Cardiac septum (tissue), 1 donor: Measurements from ENCODE around the gene SEMA4F. TPM values are rescaled to one million over a fixed set of nuclear protein-coding genes. Genes with fewer than 3 reads are reported as not detected.
"Not testable (repeated sequence)": the region's sequence is repeated elsewhere in the genome, so short reads cannot be mapped to it uniquely, and the experiment has no call there.

Experiments used
- DNase-seq: peaks from one replicate; pipeline ENCODE4 v3.0.0-alpha.2; 2020; ENCODE audit warnings: low spot score
- intact Hi-C: fragments of 100-400 bp; cut with DNase I; formaldehyde crosslinking; loops from one replicate; pipeline ENCODE4 v1.14.0; 2022
- long read RNA-seq: library from polyadenylated mRNA; unstranded; transcript quantifications from one replicate; pipeline ENCODE4 v2.0.0, GENCODE V29; 2021
- total RNA-seq: library from RNA; stranded (reverse); fragmentation: NEBNext Ultra II Directional; extraction: Animal tissue kit (Norgen Biotek cat#: 25700); gene quantifications from one replicate; pipeline ENCODE4 v1.2.1, GENCODE V29; 2021
- donor health status: DM: no; HTN: no; CAD: no.

SEMA4F gene
- total RNA-seq: 3.0 TPM
- long read RNA-seq, full-length matches to known transcripts: 2 of 8 reads
- long read RNA-seq, partial matches to known transcripts: 1 of 8 reads
- long read RNA-seq, other reads (novel, unspliced or antisense): 5 of 8 reads

DNA sequence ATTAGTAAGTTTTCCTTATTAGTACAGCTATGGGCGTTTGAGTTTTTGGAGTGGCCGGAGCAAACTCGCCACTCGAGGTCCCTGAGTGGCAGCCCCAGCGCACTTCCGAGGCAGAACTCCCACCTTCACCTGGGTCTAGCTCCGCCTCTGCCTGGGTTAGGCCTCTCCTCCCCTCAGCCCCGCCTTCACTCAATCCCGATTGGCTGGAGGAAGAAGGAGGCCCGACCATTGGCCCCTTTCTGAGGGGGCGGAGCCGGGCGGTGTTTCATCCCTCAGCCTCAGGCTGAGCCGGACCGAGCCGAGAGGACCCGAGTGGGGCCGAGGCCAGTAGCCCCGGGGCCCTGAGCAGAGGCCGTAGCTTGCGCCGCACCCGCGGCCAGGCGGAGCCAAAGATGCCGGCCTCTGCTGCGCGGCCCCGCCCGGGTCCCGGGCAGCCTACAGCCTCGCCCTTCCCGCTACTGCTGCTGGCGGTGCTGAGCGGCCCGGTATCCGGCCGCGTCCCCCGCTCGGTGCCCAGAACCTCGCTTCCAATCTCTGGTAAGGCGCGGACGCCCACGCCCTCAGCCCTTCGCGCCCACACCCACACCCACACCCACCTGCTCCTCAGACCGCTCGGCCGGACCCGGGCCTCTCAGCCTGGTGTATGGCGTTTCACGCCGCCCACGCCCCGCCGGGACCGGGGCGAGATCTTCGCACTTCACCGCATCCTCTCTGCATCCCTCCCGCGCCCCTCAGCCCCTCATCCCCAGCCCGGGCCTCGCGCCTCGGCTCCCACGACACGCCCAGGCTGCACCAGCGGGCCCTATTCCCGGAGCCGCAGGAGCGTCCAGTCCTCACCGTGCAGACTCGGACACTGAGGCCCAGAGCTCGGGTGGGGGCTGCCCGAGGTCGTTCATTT, at the start of gene SEMA4F:
TSS of gene SEMA4F (plus strand) at position 263 of the 898 bp plus-strand sequence. CDS start at position 393, 130 bp downstream.
- peak; percentile 97 for DNase-seq
- intact Hi-C loops: loop anchor here (10.0 kb wide), 1 partner anchor 129 kb away; the partner anchor contains the start of genes AUP1, DQX1 and HTRA2

DNA sequence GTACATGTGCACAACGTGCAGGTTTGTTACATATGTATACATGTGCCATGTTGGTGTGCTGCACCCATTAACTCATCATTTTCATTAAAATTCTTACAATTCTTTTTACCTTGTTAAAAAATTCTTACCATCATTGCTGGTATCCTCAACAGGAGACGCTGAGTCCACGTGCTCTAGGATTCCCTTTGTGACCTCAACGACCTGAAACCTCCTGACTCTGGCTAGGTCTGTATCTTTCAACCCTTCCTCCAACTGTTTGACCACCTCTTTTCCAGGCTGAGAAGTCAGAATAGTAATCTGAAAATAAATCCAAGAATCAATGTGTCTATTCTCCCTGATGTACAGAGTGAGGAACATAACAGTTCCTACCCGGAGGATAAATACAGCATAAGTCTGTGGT, 47.1 kb upstream of the SEMA4F start:
- intact Hi-C loops: no loop called here

DNA sequence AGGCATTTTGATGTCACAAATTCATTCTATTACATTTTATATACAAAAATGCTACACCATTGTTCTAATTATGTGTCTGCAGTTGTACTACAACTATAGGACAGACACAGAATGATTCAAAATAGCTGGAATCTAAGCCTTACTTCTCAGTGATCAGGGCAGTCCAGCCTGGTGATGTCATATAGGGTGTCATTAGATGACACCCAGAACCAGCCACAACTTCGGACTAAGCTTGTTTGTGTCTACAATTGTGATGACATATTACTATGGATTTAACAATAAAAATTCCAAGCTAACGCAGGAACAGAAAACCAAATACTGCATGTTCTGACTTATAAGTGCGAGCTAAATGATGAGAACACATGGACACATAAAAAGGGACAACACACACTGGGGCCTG, 36.9 kb upstream of the SEMA4F start:
- DNase-seq: no peak
- intact Hi-C loops: no loop called here

More for the DNA sequence above, 47.1 kb upstream of the SEMA4F start:
- DNase-seq: no peak

- no peak for DNase-seq
- intact Hi-C loops: no loop called here
These were observed 35.5 kb upstream of the SEMA4F start for GRCh38 chr2:74618410-74619083.

GRCh38 chr2:74619651-74620297, 34.3 kb upstream of the SEMA4F start:
- intact Hi-C loops: no loop called here
- DNase-seq: no peak

GRCh38 chr2:74620671-74621070, 33.4 kb upstream of the SEMA4F start:
- DNase-seq: no peak
- intact Hi-C loops: no loop called here

DNA sequence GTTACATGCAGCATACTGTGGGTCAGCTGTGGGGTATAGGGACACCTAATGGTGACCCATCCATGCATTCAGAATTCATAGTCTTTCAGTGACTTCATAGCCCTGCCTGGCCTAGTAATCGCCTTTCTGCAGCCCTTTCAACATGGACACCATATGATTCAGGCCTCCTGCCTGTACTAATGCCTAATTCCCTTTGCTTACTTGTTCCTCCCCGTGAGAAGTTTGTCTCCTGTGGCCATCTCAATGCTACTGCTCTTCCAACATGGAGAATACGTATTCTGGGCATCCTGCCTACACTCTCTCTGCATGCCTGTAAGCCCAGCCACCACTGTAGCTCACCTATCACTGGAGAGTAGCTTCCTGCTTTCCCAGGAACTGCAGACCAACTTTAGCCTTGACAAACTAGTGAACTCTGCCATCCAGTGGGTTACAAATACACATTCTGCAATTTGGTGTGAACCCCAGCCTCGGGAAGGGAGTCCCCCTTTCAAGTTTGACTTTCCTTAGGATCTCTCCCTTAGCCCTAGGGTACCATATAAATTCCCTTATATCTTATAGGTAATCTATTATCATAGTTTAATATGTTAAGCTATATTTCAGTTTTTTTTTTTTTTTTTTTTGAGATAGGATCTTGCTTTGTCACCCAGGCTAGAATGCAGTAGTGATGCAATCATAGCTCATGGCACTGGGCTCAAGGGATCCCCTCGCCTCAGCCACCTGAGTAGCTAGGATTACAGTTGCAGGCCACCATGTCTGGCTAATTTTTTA, 28.2 kb upstream of the SEMA4F start:
- intact Hi-C loops: no loop called here
- no peak for DNase-seq

DNA sequence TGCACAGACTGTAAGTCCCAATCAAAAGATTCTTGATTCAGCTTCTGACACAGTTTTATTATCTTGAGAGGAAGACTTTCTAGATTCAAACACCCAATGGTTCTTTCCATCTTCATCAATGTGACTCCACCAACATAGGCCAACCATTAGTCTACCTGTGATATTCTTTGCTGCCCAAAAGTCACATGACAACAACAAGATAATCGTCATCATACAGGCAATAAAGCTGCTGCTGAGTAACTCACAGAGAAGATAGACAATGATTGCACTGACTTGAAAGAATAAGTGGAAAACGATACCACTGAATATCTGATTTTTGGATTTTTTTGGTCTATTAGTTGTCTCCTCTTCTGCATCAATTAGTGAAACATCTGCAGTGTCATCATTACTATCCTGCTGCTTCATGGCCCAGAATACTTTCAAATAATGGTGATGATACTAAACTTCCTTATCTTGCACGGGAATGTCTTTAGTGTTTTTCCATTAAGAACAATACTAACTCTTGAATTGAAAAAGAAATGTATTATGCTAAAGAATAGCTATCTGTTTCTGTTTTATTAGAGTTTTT, 25.4 kb upstream of the SEMA4F start:
- intact Hi-C loops: no loop called here
- no peak for DNase-seq

DNA sequence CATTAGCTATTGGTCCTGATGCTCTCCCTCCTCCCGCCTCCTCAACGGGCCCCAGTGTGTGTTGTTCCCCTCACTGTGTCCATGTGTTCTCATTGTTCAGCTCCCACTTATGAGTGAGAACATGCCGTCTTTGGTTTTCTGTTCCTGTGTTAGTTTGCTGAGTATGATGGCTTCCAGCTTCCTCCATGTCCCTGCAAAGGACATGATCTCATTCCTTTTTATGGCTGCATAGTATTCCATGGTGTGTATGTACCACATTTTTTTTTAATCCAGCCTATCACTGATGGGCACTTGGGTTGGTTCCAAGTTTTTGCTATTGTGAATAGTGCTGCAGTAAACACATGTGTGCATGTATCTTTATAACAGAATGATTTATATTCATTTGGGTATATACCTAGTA, 23.6 kb upstream of the SEMA4F start:
- DNase-seq, intact Hi-C loops: not testable (repeated sequence)

DNA sequence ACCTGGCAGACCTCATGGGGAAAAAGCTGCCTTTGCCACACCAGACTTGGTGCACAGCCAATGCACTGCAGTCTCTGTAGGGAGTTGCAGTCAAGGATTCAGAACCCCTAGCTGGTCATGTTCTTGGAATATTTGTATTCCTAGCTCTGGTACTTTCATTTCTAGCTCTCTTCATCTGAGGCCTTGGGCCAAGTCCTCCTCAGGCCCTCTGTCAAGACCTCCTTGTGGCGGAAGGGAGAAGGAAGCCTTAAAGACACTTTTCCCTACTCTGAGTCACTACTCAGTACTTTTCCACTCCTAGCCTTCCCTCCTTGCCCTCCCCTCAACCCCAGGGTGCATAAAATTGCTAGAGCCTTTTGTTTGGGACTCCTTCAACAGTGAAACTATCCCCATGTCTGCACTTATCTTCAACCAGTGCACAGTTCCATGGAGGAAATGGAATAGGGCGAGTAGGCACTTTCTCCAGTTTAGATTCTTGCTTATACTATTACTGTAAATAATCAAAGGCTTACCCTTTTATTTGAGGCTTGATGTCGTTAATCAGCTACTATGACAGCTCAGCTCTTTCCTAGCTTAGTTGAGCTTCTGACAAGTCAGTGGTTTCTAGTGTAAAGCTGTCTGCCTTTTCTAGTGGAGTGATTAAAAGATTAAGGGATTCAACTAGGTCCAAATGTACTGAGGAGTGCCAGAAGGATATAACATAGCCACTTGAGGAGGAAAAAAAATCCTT, 21.7 kb upstream of the SEMA4F start:
- DNase-seq: no peak
- intact Hi-C loops: no loop called here

DNA sequence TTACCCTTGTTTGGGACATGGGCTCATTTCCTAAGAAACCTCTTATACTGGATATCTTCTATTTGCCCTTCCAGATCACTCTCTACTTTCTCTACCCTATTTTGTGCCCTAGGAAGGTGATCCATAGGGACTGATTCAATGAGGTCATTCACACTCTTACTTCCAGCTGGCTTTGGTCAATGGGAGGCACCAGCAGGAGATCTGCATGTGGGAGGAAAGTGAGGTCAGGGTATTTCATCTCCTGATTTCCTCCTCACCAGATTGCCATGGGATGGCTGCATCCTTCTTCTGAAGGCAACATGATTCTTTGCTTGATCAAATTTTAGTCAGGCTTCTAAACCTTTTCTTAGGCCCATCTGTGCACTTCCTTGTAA, 21.1 kb upstream of the SEMA4F start:
- intact Hi-C loops: no loop called here
- DNase-seq: no peak

GRCh38 chr2:74639550-74639949, 14.5 kb upstream of the SEMA4F start:
- intact Hi-C loops: no loop called here
- no peak for DNase-seq

DNA sequence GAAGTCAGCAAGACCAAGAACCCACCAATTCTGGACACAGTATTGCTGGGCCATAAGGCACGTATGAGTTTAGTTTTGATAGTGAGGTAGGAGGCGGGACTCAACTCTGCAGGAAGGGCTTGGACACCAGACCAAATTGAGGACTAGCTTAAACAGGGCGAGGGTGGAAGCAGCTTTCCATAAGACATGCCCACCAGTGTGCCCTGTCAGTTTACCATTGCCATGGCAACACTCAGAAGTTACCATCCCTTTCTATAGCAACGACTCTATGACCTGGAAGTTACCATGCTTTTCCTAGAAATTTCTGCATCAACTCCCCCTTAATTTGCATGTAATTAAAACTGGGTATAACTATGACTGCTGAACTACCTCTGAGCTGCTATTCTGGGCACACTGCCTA, 8.7 kb upstream of the SEMA4F start:
- intact Hi-C loops: no loop called here
- no peak for DNase-seq

GRCh38 chr2:74646201-74646600, 7.8 kb upstream of the SEMA4F start:
- DNase-seq: no peak
- intact Hi-C loops: no loop called here

- intact Hi-C loops: no loop called here
- no peak for DNase-seq
These were observed 7.1 kb upstream of the SEMA4F start for GRCh38 chr2:74646834-74647482.

GRCh38 chr2:74648009-74648443, 6.0 kb upstream of the SEMA4F start, which contains the start of gene M1AP:
M1AP (minus strand) TSS chr2:74648330; CDS start chr2:74640275, 8,055 bp downstream.
- intact Hi-C loops: no loop called here
- DNase-seq: no peak

GRCh38 chr2:74653589-74653984, 460 bp upstream of the SEMA4F start:
- DNase-seq: no peak
- intact Hi-C loops: loop anchor here (10.0 kb wide), 1 partner anchor 129 kb away; the partner anchor contains the start of genes AUP1, DQX1 and HTRA2

GRCh38 chr2:74655579-74655978, 1.5 kb downstream of the SEMA4F start:
- intact Hi-C loops: loop anchor here (10.0 kb wide), 1 partner anchor 131 kb away; the partner anchor contains the start of genes AUP1, DQX1 and HTRA2
- DNase-seq: no peak
